ENCODE data around the gene RNF220. TPM values are rescaled to one million over a fixed set of nuclear protein-coding genes. Genes with fewer than 3 reads are reported as not detected.

RNF220 gene
- total and polyA plus RNA-seq, 2 donors (not counting 3 experiments of a cell fraction or from before 2014, with no cell fraction given): 62.7 to 66.6 TPM

DNA sequence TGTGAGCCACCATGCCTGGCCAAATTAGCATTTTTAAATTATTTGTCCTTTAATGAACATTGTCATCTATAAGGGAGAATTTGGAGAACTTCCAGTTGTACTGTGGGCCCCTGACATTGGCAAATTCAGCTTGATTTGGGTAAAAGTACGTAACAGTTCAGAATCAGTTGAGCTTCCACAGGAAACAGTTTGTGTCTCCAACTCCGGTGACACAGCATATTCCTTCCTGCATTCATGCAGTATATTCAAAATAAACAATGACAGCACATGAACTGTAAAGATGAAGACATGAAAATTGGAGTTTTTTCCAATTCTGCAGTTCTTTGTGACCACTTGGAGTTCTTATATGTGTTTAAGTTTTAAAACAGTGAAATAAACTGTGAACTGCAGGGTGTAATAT lies 28.2 kb downstream of the RNF220 start:
- peaks cover 7% of the 10 kb centered on the region for H3K4me1 ChIP-seq (ENCODE audit: control insufficient read depth, extremely low read depth, insufficient read depth, low read length)
- peak overlapping the region; percentile 4 for H3K4me2 ChIP-seq (ENCODE audit: insufficient read depth, low read length)
- peaks cover 9 to 10% of the 10 kb centered on the region in 2 experiments for H3K27me3 ChIP-seq (ENCODE audit: control insufficient read depth in 2 of 2, insufficient read depth in 2 of 2, low read length in 2 of 2)
- H3K9me3 ChIP-seq (replicated peaks; ENCODE audit: control insufficient read depth, insufficient read depth, low read length): no peaks in the 10 kb centered on the region
- no peaks in the 10 kb centered on the region for H3K9me1 ChIP-seq (replicated peaks; ENCODE audit: control insufficient read depth, extremely low read depth, insufficient read depth, low read length)
- intact Hi-C loops (cut with micrococcal nuclease) (no loop called here), dilution Hi-C loops (cut with MboI; ENCODE audit: extremely low pct_ligation_motif_present, low sequenced_read_pairs) (no loop called here)
- no peak overlapping the region for H3K4me3 ChIP-seq (replicated peaks in 1 of 3; ENCODE audit: insufficient read depth in 1 of 3, low read depth in 1 of 3, low read length in 3 of 3)
- CTCF ChIA-PET: interaction anchor here (1.5 to 1.6 kb wide), 2 partner anchors 11 to 55 kb away, joined by 4 to 5 read pairs; no protein-coding TSS in a partner anchor
- TF ChIP-seq FOS (IDR thresholded peaks at IDR 0.05; ENCODE audit: borderline replicate concordance, insufficient read depth, low read length) (peak; percentile 51), POLR2AphosphoS5 (IDR thresholded peaks at IDR 0.05; ENCODE audit: insufficient read depth, low read depth, low read length) (no peak), JUN (IDR thresholded peaks at IDR 0.05; ENCODE audit: borderline replicate concordance, insufficient read depth, insufficient read length, low read depth) (no peak), GATA2 (IDR thresholded peaks at IDR 0.05; ENCODE audit: insufficient read depth, insufficient read length, low read depth, low read length) (no peak)
- TF ChIP-seq, protein P1, sequence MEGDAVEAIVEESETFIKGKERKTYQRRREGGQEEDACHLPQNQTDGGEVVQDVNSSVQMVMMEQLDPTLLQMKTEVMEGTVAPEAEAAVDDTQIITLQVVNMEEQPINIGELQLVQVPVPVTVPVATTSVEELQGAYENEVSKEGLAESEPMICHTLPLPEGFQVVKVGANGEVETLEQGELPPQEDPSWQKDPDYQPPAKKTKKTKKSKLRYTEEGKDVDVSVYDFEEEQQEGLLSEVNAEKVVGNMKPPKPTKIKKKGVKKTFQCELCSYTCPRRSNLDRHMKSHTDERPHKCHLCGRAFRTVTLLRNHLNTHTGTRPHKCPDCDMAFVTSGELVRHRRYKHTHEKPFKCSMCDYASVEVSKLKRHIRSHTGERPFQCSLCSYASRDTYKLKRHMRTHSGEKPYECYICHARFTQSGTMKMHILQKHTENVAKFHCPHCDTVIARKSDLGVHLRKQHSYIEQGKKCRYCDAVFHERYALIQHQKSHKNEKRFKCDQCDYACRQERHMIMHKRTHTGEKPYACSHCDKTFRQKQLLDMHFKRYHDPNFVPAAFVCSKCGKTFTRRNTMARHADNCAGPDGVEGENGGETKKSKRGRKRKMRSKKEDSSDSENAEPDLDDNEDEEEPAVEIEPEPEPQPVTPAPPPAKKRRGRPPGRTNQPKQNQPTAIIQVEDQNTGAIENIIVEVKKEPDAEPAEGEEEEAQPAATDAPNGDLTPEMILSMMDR (IDR thresholded peaks at IDR 0.05; ENCODE audit: extremely low read depth in 1 of 2, insufficient read depth in 1 of 2, low read depth in 1 of 2, low read length in 2 of 2): no peak
- peak; percentile 68 for FAIRE-seq
- no peaks in the 10 kb centered on the region for H3K79me2 ChIP-seq (ENCODE audit: control insufficient read depth, insufficient read depth, low read length)
- peak; percentile 35 for DNase-seq (ENCODE audit: low read depth, low spot score)
- no peak overlapping the region for H2AFZ ChIP-seq (ENCODE audit: low read depth, low read length)
- no peaks in the 10 kb centered on the region for H4K20me1 ChIP-seq (replicated peaks; ENCODE audit: control insufficient read depth, extremely low read depth, insufficient read depth, low read length)
- POLR2A ChIA-PET: interaction anchor here (0.5 kb wide), 1 partner anchor 67 kb away, joined by 4 read pairs; no protein-coding TSS in a partner anchor
- H3K36me3 ChIP-seq (ENCODE audit: control insufficient read depth in 2 of 2, extremely low read depth in 1 of 2, insufficient read depth in 2 of 2, low read length in 2 of 2): no peaks in the 10 kb centered on the region
- no TSS peak for BruUV-seq (replicated peaks)
- no peak overlapping the region for H3K27ac ChIP-seq (ENCODE audit: insufficient read depth, low read depth, low read length)
- no peak overlapping the region for H3K9ac ChIP-seq (replicated peaks; ENCODE audit: extremely low read depth, insufficient read depth, low read length)
